K562 (cell line): Measurements from ENCODE around the gene FRMD1. TPM values are rescaled to one million over a fixed set of nuclear protein-coding genes. Genes with fewer than 3 reads are reported as not detected.

Experiments
- ATAC-seq: fragments of 200-7000 bp; cut with Tn5 transposase; 3 replicates; pipeline ENCODE4 v1.9.1; 2020; ENCODE audit warnings: moderate library complexity
- BruUV-seq: library from RNA; stranded (reverse); fragments of 400-500 nt; replicated peaks from 2 replicates; lab custom pipeline; 2021; lab: Mats Ljungman, UMichigan
- CTCF ChIA-PET: fragments of 300-600 bp; formaldehyde crosslinking; extraction: SDS; loops from one replicate; lab custom pipeline; 2021; ENCODE audit warnings: low intra/inter-chr PET ratio; lab: Yijun Ruan, JAX
- POLR2A ChIA-PET: fragments of 300-600, 350-650 bp; sonication (Branson Sonifier 250); formaldehyde crosslinking; extraction: SDS; loops from one replicate; lab custom pipeline; 2021; ENCODE audit warnings: antibody characterized with exemption, inconsistent platforms; lab: Yijun Ruan, JAX
- DNase-seq, 4 experiments: peaks; one replicate each; pipeline versions ENCODE4 v3.0.0 to v3.0.0-alpha.2; 2011 to 2018; ENCODE audit warnings: low spot score in 3 of 4, mixed read lengths in 3 of 4; ENCODE audit errors: extremely low read depth in 1 of 4
- FAIRE-seq: peaks from 2 replicates; lab custom pipeline; 2011; peaks lifted over from hg19 to GRCh38; lab: Jason Lieb, UNC
- H2AFZ ChIP-seq: 2 replicates; pipeline ENCODE4 v1.6.0; 2011; ENCODE audit warnings: low read depth, low read length, control low read depth, inconsistent platforms
- H3K27ac ChIP-seq: fragments of 200-600 bp; 3 replicates; pipeline ENCODE4 v1.8.0; 2011; ENCODE audit warnings: low read depth, mild to moderate bottlenecking, control low read depth, inconsistent platforms, low read length, moderate library complexity, mixed read lengths; ENCODE audit errors: extremely low read depth
- H3K27me3 ChIP-seq, 2 experiments: fragments of 300-600 bp in 1 of 2; 2 replicates in 1 of 2; 3 replicates in 1 of 2; pipeline versions ENCODE4 v1.6.0 to v1.8.0; 2011; ENCODE audit warnings: inconsistent platforms in 2 of 2, low read length in 2 of 2, mild to moderate bottlenecking in 1 of 2, mixed read lengths in 1 of 2, moderate library complexity in 1 of 2; ENCODE audit not compliant: control insufficient read depth in 2 of 2, insufficient read depth in 2 of 2
- H3K36me3 ChIP-seq: fragments of 300-600 bp; 3 replicates; pipeline ENCODE4 v1.8.0; 2011; ENCODE audit warnings: mild to moderate bottlenecking, low read length, inconsistent platforms; ENCODE audit not compliant: control insufficient read depth, insufficient read depth
- H3K4me1 ChIP-seq, 2 experiments: fragments of 200-600 bp in 1 of 2; replicated peaks in 1 of 2; 2 replicates in 1 of 2; 3 replicates in 1 of 2; pipeline versions ENCODE4 v1.5.1 to v1.8.0; 2011; ENCODE audit warnings: inconsistent platforms in 2 of 2, low read length in 2 of 2, mild to moderate bottlenecking in 1 of 2, mixed read lengths in 1 of 2, moderate library complexity in 1 of 2; ENCODE audit not compliant: control insufficient read depth in 2 of 2, insufficient read depth in 2 of 2
- H3K4me2 ChIP-seq: 2 replicates; pipeline ENCODE4 v1.6.1; 2011; ENCODE audit warnings: low read length, control low read depth, inconsistent platforms, mixed read lengths; ENCODE audit not compliant: insufficient read depth
- H3K4me3 ChIP-seq: fragments of 200-600 bp; sonication (generic), shearing (Covaris generic); 2 replicates; pipeline ENCODE4 v1.5.1; 2016; ENCODE audit warnings: control low read depth, inconsistent platforms
- H3K79me2 ChIP-seq: fragments of 200-600 bp; 3 replicates; pipeline ENCODE4 v1.8.0; 2011; ENCODE audit warnings: low read length, inconsistent platforms; ENCODE audit not compliant: control insufficient read depth, insufficient read depth
- H3K9ac ChIP-seq, 2 experiments: 2 replicates each; pipeline versions ENCODE4 v1.6.0 to v1.6.1; 2011; ENCODE audit warnings: low read depth in 2 of 2, low read length in 2 of 2, control low read depth in 1 of 2, inconsistent platforms in 1 of 2, mild to moderate bottlenecking in 1 of 2, mixed read lengths in 1 of 2; ENCODE audit not compliant: insufficient read depth in 1 of 2
- H3K9me1 ChIP-seq: one replicate; pipeline ENCODE4 v1.6.0; 2011; ENCODE audit warnings: inconsistent platforms, mild to moderate bottlenecking, low read length, moderate library complexity; ENCODE audit not compliant: control insufficient read depth, insufficient read depth
- H3K9me3 ChIP-seq: replicated peaks from 2 replicates; pipeline ENCODE4 v1.5.1; 2011; ENCODE audit warnings: low read depth, low read length, inconsistent platforms; ENCODE audit not compliant: control insufficient read depth, insufficient read depth
- H4K20me1 ChIP-seq: replicated peaks from 2 replicates; pipeline ENCODE4 v1.6.1; 2011; ENCODE audit warnings: low read length, inconsistent platforms, mixed read lengths; ENCODE audit not compliant: control insufficient read depth, insufficient read depth
- ATF3 ChIP-seq, 2 experiments: fragments of 450-650 bp in 1 of 2; sonication (generic) in 1 of 2; formaldehyde crosslinking in 1 of 2; IDR thresholded peaks in 1 of 2; conservative IDR thresholded peaks in 1 of 2; 2 replicates each; pipeline versions ENCODE4 v1.6.1 to v1.8.1; 2016 to 2023; ENCODE audit warnings: mild to moderate bottlenecking in 2 of 2, moderate library complexity in 2 of 2, inconsistent platforms in 1 of 2, missing genetic modification reagents in 1 of 2
- CBX8 ChIP-seq: fragments of 200-600 bp; sonication (generic); IDR thresholded peaks from 2 replicates; pipeline ENCODE4 v1.6.1; 2012; ENCODE audit warnings: borderline replicate concordance, mixed run types, low read depth, mild to moderate bottlenecking, moderate library complexity, mixed read lengths, low read length, control low read depth, inconsistent platforms; ENCODE audit not compliant: poor library complexity, severe bottlenecking; ENCODE audit errors: extremely low read depth
- CHAMP1 ChIP-seq: fragments of 450-650 bp; IDR thresholded peaks from 2 replicates; pipeline ENCODE4 v1.6.1; 2016; ENCODE audit warnings: mild to moderate bottlenecking
- FOSL1 ChIP-seq: fragments of 200-800 bp; sonication (Bioruptor generic); conservative IDR thresholded peaks from 2 replicates; pipeline ENCODE4 v1.6.1; 2016; ENCODE audit warnings: missing genetic modification characterization, missing compliant biosample characterization
- GTF2B ChIP-seq: IDR thresholded peaks from 2 replicates; pipeline ENCODE4 v1.6.1; 2011; ENCODE audit not compliant: insufficient read length; ENCODE audit errors: extremely low read depth
- HOMEZ ChIP-seq: fragments of 250-450 bp; sonication (Bioruptor Pico); IDR thresholded peaks from 2 replicates; pipeline ENCODE4 v1.4.0; 2020; ENCODE audit warnings: mild to moderate bottlenecking, moderate library complexity
- KDM1A ChIP-seq, 2 experiments: fragments of 450-650 bp; IDR thresholded peaks; 2 replicates each; pipeline ENCODE4 v1.6.1; 2016; ENCODE audit warnings: mild to moderate bottlenecking in 2 of 2
- RCOR1 ChIP-seq, 2 experiments: IDR thresholded peaks; 2 replicates each; pipeline ENCODE4 v1.6.1; 2012; ENCODE audit warnings: low read depth in 2 of 2, low read length in 2 of 2, borderline replicate concordance in 1 of 2, improper control_type of control experiment in 1 of 2
- TEAD1 ChIP-seq, 2 experiments: fragments of 450-650 bp in 1 of 2; sonication (generic) in 1 of 2; formaldehyde crosslinking; IDR thresholded peaks; 2 replicates each; pipeline versions ENCODE4 v1.4.0 to v1.8.0; 2020 to 2022; ENCODE audit warnings: mild to moderate bottlenecking in 2 of 2, missing genetic modification reagents in 1 of 2
- ZNF239 ChIP-seq: fragments of 250-450 bp; sonication (Bioruptor Pico); IDR thresholded peaks from 2 replicates; pipeline ENCODE4 v1.4.0; 2020; ENCODE audit warnings: mild to moderate bottlenecking
- ZNF408 ChIP-seq: fragments of 250-450 bp; sonication (Bioruptor Pico); IDR thresholded peaks from 2 replicates; pipeline ENCODE4 v1.4.0; 2020; ENCODE audit warnings: low read depth, mild to moderate bottlenecking, moderate library complexity
- WGBS: fragments of 100-300 bp; shearing (Covaris generic); methylation state at CpG from one replicate; pipeline ENCODE4 v1.1.6; 2016; ENCODE audit warnings: low coverage, mixed read lengths; ENCODE audit not compliant: insufficient coverage; ENCODE audit errors: missing lambda C conversion rate; 5-methylcytosine and 5-hydroxymethylcytosine counted together
- in situ Hi-C: fragments of 300-500 bp; cut with MboI; formaldehyde crosslinking; loops from 4 replicates; pipeline ENCODE4 v1.15.0; 2018; ENCODE audit warnings: inconsistent platforms, mixed read lengths
- intact Hi-C: fragments of 100-400 bp; cut with micrococcal nuclease; formaldehyde crosslinking; loops from 2 replicates; pipeline ENCODE4 v1.14.2; 2022
- polyA plus RNA-seq, 8 experiments: library from polyadenylated mRNA; depleted of rRNA in 4 of 8; stranded (reverse) in 5 of 8; unstranded in 3 of 8; fragments of >200 nt; fragmentation: Nextera tagmentation in 2 of 8; fragmentation: Illumina TruSeq in 1 of 8; extraction: Ambion mirVana in 2 of 8; extraction: Trizol in 1 of 8; gene quantifications; 2 replicates each; pipeline versions ENCODE4 v1.2.1 to v1.2.3, GENCODE V29; 2011 to 2014; ENCODE audit warnings: inconsistent platforms in 1 of 8, missing spikeins in 1 of 8
- total RNA-seq, 7 experiments: library from RNA; depleted of rRNA in 6 of 7; stranded (reverse); fragments of >200 nt in 6 of 7; fragmentation: Illumina TruSeq in 2 of 7; extraction: Trizol in 2 of 7; gene quantifications; 2 replicates each; pipeline versions ENCODE4 v1.2.1 to v1.2.3, GENCODE V29; 2011 to 2021; ENCODE audit warnings: low replicate concordance in 1 of 7

The FRMD1 gene
- total and polyA plus RNA-seq, 9 of the 15 experiments (the other 6 are each of a cell fraction or from before 2014, with no cell fraction given), result 0.01 to 0.04 (median 0.01) TPM; not detected in 6

GRCh38 chr6:168009331-168009730 lies 69.7 kb downstream of the FRMD1 start (continued):
- TF ChIP-seq CBX8 (no peak), ZNF239 (CRISPR knock-in tag) (no peak), ATF3 (IDR thresholded peaks at IDR 0.05) (no peak), ATF3 (CRISPR knock-in tag; conservative IDR thresholded peaks at IDR 0.05) (no peak), CHAMP1 (no peak)

- Histone ChIP-seq H3K36me3 (no peaks in the 10 kb centered on the region), H3K9ac (no peak overlapping the region), H3K9me1 (no peaks in the 10 kb centered on the region), H3K4me3 (no peak overlapping the region), H3K27ac (no peak overlapping the region), H2AFZ (no peak overlapping the region), H3K79me2 (no peaks in the 10 kb centered on the region), H3K4me1 (no peaks in the 10 kb centered on the region), H4K20me1 (no peaks in the 10 kb centered on the region), H3K9me3 (peaks cover 6% of the 10 kb centered on the region; the same call in 1 of the 2 replicates), H3K4me2 (no peak overlapping the region), H3K27me3 (peaks cover 10 to 31% of the 10 kb centered on the region in 2 experiments; a peak in 4 of 5 replicates)
- no peak for ATAC-seq
- DNase-seq, result no peak
- WGBS, result 0% methylated on average over 3 of the region's 3 CpGs
- intact Hi-C loops (no loop called here), in situ Hi-C loops (no loop called here)
- peak; percentile 51 for FAIRE-seq
- ChIA-PET POLR2A (interaction anchor here (0.6 to 1.3 kb wide), 3 partner anchors 9 to 436 kb away, joined by 3 to 6 read pairs (median 3); no protein-coding TSS in a partner anchor), CTCF (no interaction called here)
- no TSS peak for BruUV-seq
- TF ChIP-seq KDM1A (IDR thresholded peaks at IDR 0.05) (peak; percentile 53 to 68; a peak in 3 of 4 replicates), ZNF239 (CRISPR knock-in tag) (no peak), ZNF408 (no peak), GTF2B (no peak), HOMEZ (CRISPR knock-in tag) (no peak), FOSL1 (peak; percentile 80), TEAD1 (CRISPR knock-in tag; IDR thresholded peaks at IDR 0.05) (peak in 1 of 2 experiments; percentile 64; a peak in 2 of 4 replicates), RCOR1 (IDR thresholded peaks at IDR 0.05; ENCODE audit: borderline replicate concordance in 1 of 2, low read depth in 2 of 2, low read length in 2 of 2) (peak in 1 of 2 experiments; percentile 51; a peak in 2 of 4 replicates)
Measured at GRCh38 chr6:168007592-168008338, 71.2 kb downstream of the FRMD1 start.
